Esophagus squamous epithelium (tissue), 5 donors: Measurements from ENCODE around the gene B9D1. TPM values are rescaled to one million over a fixed set of nuclear protein-coding genes. Genes with fewer than 3 reads are reported as not detected.
"Not testable (repeated sequence)": the region's sequence is repeated elsewhere in the genome, so short reads cannot be mapped to it uniquely, and the experiment has no call there.

Source experiments
- DNase-seq: peaks from one replicate; lab custom pipeline; 2025; lab: John Stamatoyannopoulos, UW
- H3K27ac ChIP-seq, 4 donors: fragments of 200-600 bp; sonication (generic); one replicate each; pipeline ENCODE4 v1.5.1; 2016 to 2019; ENCODE audit warnings: mild to moderate bottlenecking in 1 of 4
- H3K27me3 ChIP-seq, 4 donors: fragments of 200-600 bp; sonication (generic); 1 replicate in 3 of 4; 2 replicates in 1 of 4; pipeline versions ENCODE4 v1.5.1 to v1.6.0; 2017 to 2021; ENCODE audit warnings: antibody characterized with exemption in 1 of 4
- H3K36me3 ChIP-seq, 3 donors: fragments of 200-600 bp; sonication (generic); one replicate each; pipeline ENCODE4 v1.5.1; 2016 to 2019
- H3K4me1 ChIP-seq, 3 donors: fragments of 200-600 bp; sonication (generic); one replicate each; pipeline ENCODE4 v1.5.1; 2017 to 2019
- H3K4me3 ChIP-seq, 4 donors: fragments of 200-600 bp; sonication (generic); 1 replicate in 3 of 4; 2 replicates in 1 of 4; pipeline ENCODE4 v1.5.1; 2016 to 2019; ENCODE audit warnings: mild to moderate bottlenecking in 2 of 4, moderate library complexity in 1 of 4
- H3K9me3 ChIP-seq, 3 donors: fragments of 200-600 bp; sonication (generic); one replicate each; pipeline ENCODE4 v1.5.1; 2016 to 2019
- CTCF ChIP-seq, 6 experiments: fragments of 450-650 bp in 4 of 6; fragments of 200-600 bp in 2 of 6; sonication (generic) in 2 of 6; IDR thresholded peaks; one replicate each; pipeline ENCODE4 v1.5.1; 2016 to 2019; ENCODE audit warnings: antibody characterized with exemption in 6 of 6, mild to moderate bottlenecking in 4 of 6, moderate library complexity in 4 of 6
- POLR2A ChIP-seq, 4 donors: fragments of 450-650 bp; IDR thresholded peaks; one replicate each; pipeline ENCODE4 v1.6.1; 2017; ENCODE audit warnings: antibody characterized with exemption in 4 of 4, mild to moderate bottlenecking in 4 of 4, moderate library complexity in 3 of 4
- WGBS, 2 donors: methylation state at CpG; one replicate each; pipeline ENCODE4 v1.1.5; 2018; 5-methylcytosine and 5-hydroxymethylcytosine counted together
- intact Hi-C: fragments of 100-400 bp; cut with DNase I; formaldehyde crosslinking; loops from one replicate; pipeline ENCODE4 v1.15.0; 2022
- total RNA-seq, 4 donors: library from RNA; depleted of rRNA; stranded (reverse); fragments of >200 nt; gene quantifications; one replicate each; pipeline ENCODE4 v1.1.0, GENCODE V29; 2016
- donor health status: DM: yes; HTN: yes; CAD: no.

Gene B9D1
- total RNA-seq, 4 donors from 2014 or later: 9.2 to 24.5 (median 13.0) TPM

- H3K4me1 ChIP-seq: peaks cover 10 to 36% (median 14%) of the 10 kb centered on the region in 3 donors
- H3K27me3 ChIP-seq: no peaks in the 10 kb centered on the region
- 82 to 85% methylated on average over 7 of the region's 7 CpGs for WGBS, 2 donors
- no peak overlapping the region for H3K4me3 ChIP-seq
- peaks cover 0 to 10% (median 0%) of the 10 kb centered on the region in 3 donors for H3K36me3 ChIP-seq
- intact Hi-C loops: no loop called here
- no peak for TF ChIP-seq CTCF (IDR thresholded peaks at IDR 0.05)
- TF ChIP-seq POLR2A (IDR thresholded peaks at IDR 0.05): no peak
- H3K9me3 ChIP-seq: no peaks in the 10 kb centered on the region
- no peak for DNase-seq
- H3K27ac ChIP-seq: no peak overlapping the region
Measured at GRCh38 chr17:19359151-19359550, 3.4 kb downstream of the B9D1 start.

- Histone ChIP-seq H3K36me3 (peaks cover 0 to 10% (median 0%) of the 10 kb centered on the region in 3 donors), H3K27me3 (no peaks in the 10 kb centered on the region), H3K27ac (no peak overlapping the region), H3K4me3 (no peak overlapping the region), H3K4me1 (peaks cover 6 to 25% (median 9%) of the 10 kb centered on the region in 3 donors), H3K9me3 (no peaks in the 10 kb centered on the region)
- intact Hi-C loops: no loop called here
- no peak for DNase-seq
- WGBS, 2 donors: 82 to 87% methylated on average over 3 to 7 of the region's 7 CpGs
- TF ChIP-seq POLR2A (IDR thresholded peaks at IDR 0.05): no peak
- TF ChIP-seq CTCF (IDR thresholded peaks at IDR 0.05): no peak
Measured at GRCh38 chr17:19357761-19358160, 4.8 kb downstream of the B9D1 start.

- Histone ChIP-seq H3K27ac (no peak overlapping the region), H3K4me3 (no peak overlapping the region), H3K9me3 (no peaks in the 10 kb centered on the region), H3K4me1 (peaks cover 6 to 23% (median 8%) of the 10 kb centered on the region in 3 donors), H3K36me3 (peaks cover 0 to 10% (median 0%) of the 10 kb centered on the region in 3 donors), H3K27me3 (no peaks in the 10 kb centered on the region)
- TF ChIP-seq CTCF (IDR thresholded peaks at IDR 0.05) (no peak), POLR2A (IDR thresholded peaks at IDR 0.05) (no peak)
- DNase-seq: no peak
- WGBS, 2 donors: 70 to 83% methylated on average over 7 of the region's 7 CpGs
- intact Hi-C loops: no loop called here
Measured at GRCh38 chr17:19357351-19357750, 5.2 kb downstream of the B9D1 start.

- no peak for DNase-seq
- H3K4me1 ChIP-seq: peaks cover 0 to 11% (median 0%) of the 10 kb centered on the region in 3 donors
- no peaks in the 10 kb centered on the region for H3K9me3 ChIP-seq
- peaks cover 0 to 10% (median 0%) of the 10 kb centered on the region in 3 donors for H3K36me3 ChIP-seq
- intact Hi-C loops: no loop called here
- peak overlapping the region in 1 of 4 donors; percentile 40 for H3K27ac ChIP-seq
- no peak for TF ChIP-seq POLR2A (IDR thresholded peaks at IDR 0.05)
- H3K4me3 ChIP-seq: no peak overlapping the region
- H3K27me3 ChIP-seq: no peaks in the 10 kb centered on the region
- WGBS, 2 donors: 86 to 89% methylated on average over 6 of the region's 6 CpGs
Measured at GRCh38 chr17:19354748-19355147, 7.8 kb downstream of the B9D1 start.

GRCh38 chr17:19353401-19353800 lies 9.1 kb downstream of the B9D1 start:
- H3K4me3 ChIP-seq, H3K27me3 ChIP-seq, intact Hi-C loops, H3K27ac ChIP-seq, H3K9me3 ChIP-seq, DNase-seq: not testable (repeated sequence)
- H3K4me1 ChIP-seq: peaks cover 3 to 25% (median 5%) of the 10 kb centered on the region in 3 donors
- WGBS, 2 donors: 88 to 91% methylated on average over 11 of the region's 11 CpGs
- peaks cover 0 to 10% (median 0%) of the 10 kb centered on the region in 3 donors for H3K36me3 ChIP-seq

- peak overlapping the region; percentile 35 to 93 (median 77) for H3K27ac ChIP-seq
- 87 to 93% methylated on average over 4 to 9 of the region's 9 CpGs for WGBS, 2 donors
- TF ChIP-seq CTCF (IDR thresholded peaks at IDR 0.05) (no peak), POLR2A (IDR thresholded peaks at IDR 0.05) (no peak)
Measured at GRCh38 chr17:19348806-19349205, 13.7 kb downstream of the B9D1 start.

More at GRCh38 chr17:19348806-19349205, 13.7 kb downstream of the B9D1 start:
- intact Hi-C loops: no loop called here
- Histone ChIP-seq H3K4me1 (peaks cover 28 to 59% (median 30%) of the 10 kb centered on the region in 3 donors), H3K4me3 (no peak overlapping the region), H3K9me3 (no peaks in the 10 kb centered on the region), H3K36me3 (no peaks in the 10 kb centered on the region), H3K27me3 (no peaks in the 10 kb centered on the region)
- no peak for DNase-seq
